HepG2 (cell line): Measurements from ENCODE around the gene APBB2. TPM values are rescaled to one million over a fixed set of nuclear protein-coding genes. Genes with fewer than 3 reads are reported as not detected.

ENCODE experiments used
- ATAC-seq: fragments of 200-7000 bp; cut with Tn5 transposase; 3 replicates; pipeline ENCODE4 v1.9.1; 2020; ENCODE audit warnings: mild to moderate bottlenecking, moderate library complexity
- BruUV-seq: library from RNA; stranded (reverse); fragments of 400-500 nt; replicated peaks from 2 replicates; lab custom pipeline; 2021; lab: Mats Ljungman, UMichigan
- CTCF ChIA-PET: fragments of 300-600 bp; formaldehyde crosslinking; extraction: SDS; loops from one replicate; lab custom pipeline; 2021; ENCODE audit warnings: low total read pairs, inconsistent platforms, low intra/inter-chr PET ratio; lab: Yijun Ruan, JAX
- POLR2A ChIA-PET: fragments of 350-600 bp; sonication (Branson Sonifier 250); formaldehyde crosslinking; loops from one replicate; lab custom pipeline; 2020; ENCODE audit warnings: antibody characterized with exemption, inconsistent platforms; lab: Yijun Ruan, JAX
- DNase-seq: peaks from one replicate; pipeline ENCODE4 v3.0.0-alpha.2; 2015; ENCODE audit warnings: low spot score
- FAIRE-seq: peaks from 3 replicates; lab custom pipeline; 2011; peaks lifted over from hg19 to GRCh38; lab: Jason Lieb, UNC
- H2AFZ ChIP-seq: one replicate; pipeline ENCODE4 v1.6.1; 2011; ENCODE audit warnings: low read length, inconsistent platforms
- H3K27ac ChIP-seq: fragments of 300-600 bp; 3 replicates; pipeline ENCODE4 v1.8.0; 2011; ENCODE audit warnings: mixed run types, mild to moderate bottlenecking, mixed read lengths, low read length, inconsistent platforms; ENCODE audit not compliant: insufficient read depth; ENCODE audit errors: extremely low read length
- H3K27me3 ChIP-seq, 2 experiments: fragments of 200-600 bp in 1 of 2; 2 replicates in 1 of 2; 3 replicates in 1 of 2; pipeline versions ENCODE4 v1.6.0 to v1.8.0; 2011; ENCODE audit warnings: low read length in 2 of 2, mild to moderate bottlenecking in 2 of 2, moderate library complexity in 2 of 2, inconsistent platforms in 1 of 2; ENCODE audit not compliant: insufficient read depth in 2 of 2, control insufficient read depth in 1 of 2
- H3K36me3 ChIP-seq, 2 experiments: fragments of 200-600 bp in 1 of 2; replicated peaks in 1 of 2; 2 replicates in 1 of 2; 3 replicates in 1 of 2; pipeline versions ENCODE4 v1.5.1 to v1.8.0; 2011; ENCODE audit warnings: low read length in 2 of 2, inconsistent platforms in 1 of 2; ENCODE audit not compliant: insufficient read depth in 2 of 2, control insufficient read depth in 1 of 2
- H3K4me1 ChIP-seq: 2 replicates; pipeline ENCODE4 v1.5.1; 2012; ENCODE audit warnings: low read length, inconsistent platforms; ENCODE audit not compliant: insufficient read depth
- H3K4me2 ChIP-seq: 2 replicates; pipeline ENCODE4 v1.6.0; 2011; ENCODE audit warnings: low read depth, low read length, inconsistent platforms
- H3K4me3 ChIP-seq, 3 experiments: fragments of 200-600 bp in 1 of 3; sonication (generic), shearing (Covaris generic) in 1 of 3; replicated peaks in 1 of 3; 2 replicates each; pipeline ENCODE4 v1.5.1; 2011 to 2016; ENCODE audit warnings: low read length in 3 of 3, inconsistent platforms in 2 of 3, low read depth in 2 of 3, mild to moderate bottlenecking in 2 of 3, control low read depth in 1 of 3, mixed read lengths in 1 of 3; ENCODE audit not compliant: insufficient read depth in 1 of 3
- H3K79me2 ChIP-seq: one replicate; pipeline ENCODE4 v1.6.1; 2011; ENCODE audit warnings: low read length, inconsistent platforms; ENCODE audit not compliant: insufficient read depth
- H3K9ac ChIP-seq: 2 replicates; pipeline ENCODE4 v1.6.0; 2011; ENCODE audit warnings: mild to moderate bottlenecking, low read depth, low read length, inconsistent platforms; ENCODE audit not compliant: insufficient read depth
- H3K9me3 ChIP-seq: 2 replicates; pipeline ENCODE4 v1.5.1; 2012; ENCODE audit warnings: mild to moderate bottlenecking, low read length
- H4K20me1 ChIP-seq: 2 replicates; pipeline ENCODE4 v1.6.0; 2011; ENCODE audit warnings: inconsistent platforms, mild to moderate bottlenecking, low read length, moderate library complexity; ENCODE audit not compliant: insufficient read depth
- CEBPG ChIP-seq: IDR thresholded peaks from 2 replicates; pipeline ENCODE4 v1.6.1; 2016
- CENPT ChIP-seq: sonication (generic); formaldehyde crosslinking; IDR thresholded peaks from 2 replicates; pipeline ENCODE4 v1.8.0; 2022; ENCODE audit warnings: low read depth, mild to moderate bottlenecking, moderate library complexity, missing genetic modification reagents
- MBD4 ChIP-seq: IDR thresholded peaks from 2 replicates; pipeline ENCODE4 v1.6.1; 2012; ENCODE audit warnings: low read length, inconsistent platforms, borderline replicate concordance
- NFATC3 ChIP-seq: sonication (generic); formaldehyde crosslinking; IDR thresholded peaks from 2 replicates; pipeline ENCODE4 v1.5.1; 2020; ENCODE audit warnings: mild to moderate bottlenecking, missing genetic modification reagents
- NFRKB ChIP-seq: fragments of 450-650 bp; IDR thresholded peaks from 2 replicates; pipeline ENCODE4 v1.6.1; 2017
- NFYB ChIP-seq: sonication (generic); formaldehyde crosslinking; IDR thresholded peaks from 2 replicates; pipeline ENCODE4 v1.4.0; 2020; ENCODE audit warnings: missing genetic modification reagents
- PRPF4 ChIP-seq: fragments of 200-400 bp; formaldehyde crosslinking; IDR thresholded peaks from 2 replicates; pipeline ENCODE4 v1.6.1; 2016; ENCODE audit warnings: low read length, low read depth; ENCODE audit not compliant: poor library complexity, severe bottlenecking
- REXO4 ChIP-seq: sonication (generic); formaldehyde crosslinking; IDR thresholded peaks from 2 replicates; pipeline ENCODE4 v1.8.0; 2022; ENCODE audit warnings: missing genetic modification reagents, mild to moderate bottlenecking, borderline replicate concordance
- SRSF4 ChIP-seq: fragments of 200-400 bp; formaldehyde crosslinking; IDR thresholded peaks from one replicate; pipeline ENCODE4 v1.6.1; 2018; ENCODE audit warnings: mild to moderate bottlenecking, low read depth, low read length, moderate library complexity; ENCODE audit not compliant: poor library complexity, severe bottlenecking
- THAP11 ChIP-seq: IDR thresholded peaks from 2 replicates; pipeline ENCODE4 v1.6.1; 2016; ENCODE audit warnings: missing biosample characterization, missing genetic modification reagents
- ZNF782 ChIP-seq: sonication (generic); formaldehyde crosslinking; IDR thresholded peaks from 2 replicates; pipeline ENCODE4 v1.4.0; 2020; ENCODE audit warnings: missing genetic modification reagents, mild to moderate bottlenecking, borderline replicate concordance
- ZNF850 ChIP-seq: sonication (generic); formaldehyde crosslinking; conservative IDR thresholded peaks from 2 replicates; pipeline ENCODE4 v1.9.0; 2021; ENCODE audit warnings: mild to moderate bottlenecking, missing genetic modification reagents
- WGBS: methylation state at CpG from one replicate; pipeline ENCODE4 v1.1.6; 2017; ENCODE audit warnings: low lambda C conversion rate; 5-methylcytosine and 5-hydroxymethylcytosine counted together
- in situ Hi-C: cut with HindIII; loops from 2 replicates; pipeline ENCODE4 v1.10.0; 2017; ENCODE audit warnings: low pct_unique_long_range_greater_than_20kb; ENCODE audit not compliant: extremely low pct_ligation_motif_present
- intact Hi-C: fragments of 100-400 bp; cut with micrococcal nuclease; formaldehyde crosslinking; loops from one replicate; pipeline ENCODE4 v1.10.0; 2022; ENCODE audit not compliant: unreplicated experiment
- polyA plus RNA-seq, 8 experiments: library from polyadenylated mRNA; depleted of rRNA in 3 of 8; stranded (reverse) in 7 of 8; unstranded in 1 of 8; fragments of >200 nt; fragmentation: Illumina TruSeq in 4 of 8; extraction: Trizol in 4 of 8; gene quantifications; 2 replicates each; pipeline versions ENCODE4 v1.2.1 to v1.2.3, GENCODE V29; 2011 to 2016; ENCODE audit warnings: low read depth in 4 of 8, missing spikeins in 1 of 8, mixed read lengths in 1 of 8; ENCODE audit not compliant: insufficient read depth in 1 of 8
- total RNA-seq, 5 experiments: library from RNA; depleted of rRNA; stranded (reverse); fragments of >200 nt; fragmentation: Illumina TruSeq; extraction: Trizol; gene quantifications; 2 replicates each; pipeline ENCODE4 v1.2.3, GENCODE V29; 2016; ENCODE audit warnings: low read depth in 1 of 5
- TF ChIP-seq, protein P1 (sequence below): sonication (generic); formaldehyde crosslinking; IDR thresholded peaks from 2 replicates; pipeline ENCODE4 v1.4.0; 2020; ENCODE audit warnings: missing genetic modification reagents
- TF ChIP-seq, protein P2 (sequence below): IDR thresholded peaks from 2 replicates; pipeline ENCODE4 v1.6.1; 2016
- TF ChIP-seq, protein P3 (sequence below): sonication (generic); formaldehyde crosslinking; IDR thresholded peaks from 2 replicates; pipeline ENCODE4 v1.5.0; 2020; ENCODE audit warnings: mild to moderate bottlenecking, missing genetic modification reagents
- TF ChIP-seq, protein P4 (sequence below): sonication (generic); formaldehyde crosslinking; conservative IDR thresholded peaks from 2 replicates; pipeline ENCODE4 v1.4.0; 2020; ENCODE audit warnings: mild to moderate bottlenecking, missing genetic modification reagents, moderate library complexity

APBB2 gene
- total and polyA plus RNA-seq, 2 of the 13 experiments (the other 11 are each of a cell fraction or from before 2014, with no cell fraction given), result 11.7 to 17.0 TPM

DNA sequence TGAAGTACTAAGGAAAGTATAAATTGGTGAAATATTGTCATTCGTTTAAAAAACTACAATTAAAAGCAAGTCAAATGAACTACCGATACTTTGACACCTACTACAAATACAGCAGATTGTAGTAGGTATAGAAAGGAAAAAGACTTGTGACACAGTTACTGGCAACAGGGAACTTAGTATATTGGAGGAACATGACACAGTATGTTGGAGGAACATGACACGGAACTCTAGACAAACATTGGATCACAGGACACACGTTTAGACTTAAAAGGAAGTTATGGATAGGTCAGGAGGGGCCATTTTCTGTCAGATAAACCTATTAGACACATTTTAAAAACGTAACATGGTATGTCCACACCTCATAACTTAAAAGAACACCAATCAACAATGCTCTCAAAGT is 132.5 kb downstream of the APBB2 start:
- no peak for FAIRE-seq
- no TSS peak for BruUV-seq
- Histone ChIP-seq H3K4me3 (no peak overlapping the region), H3K79me2 (peaks cover 5% of the 10 kb centered on the region), H3K4me1 (peaks cover 22% of the 10 kb centered on the region), H3K36me3 (no peaks in the 10 kb centered on the region; a peak in 1 of 5 replicates), H2AFZ (no peak overlapping the region), H3K9ac (no peak overlapping the region), H3K4me2 (no peak overlapping the region)
- ChIA-PET CTCF (no interaction called here), POLR2A (no interaction called here)
- no peak for ATAC-seq
- in situ Hi-C loops, result no loop called here
- no peak for DNase-seq
- intact Hi-C loops, result no loop called here
- TF ChIP-seq NFRKB (no peak), CEBPG (CRISPR knock-in tag) (no peak), ZNF850 (no peak), REXO4 (CRISPR knock-in tag) (no peak), NFYB (CRISPR knock-in tag) (no peak), MBD4 (no peak), SRSF4 (no peak), THAP11 (no peak), ZNF782 (CRISPR knock-in tag) (no peak), CENPT (no peak), NFATC3 (CRISPR knock-in tag) (no peak), PRPF4 (no peak)
- TF ChIP-seq, protein P1, sequence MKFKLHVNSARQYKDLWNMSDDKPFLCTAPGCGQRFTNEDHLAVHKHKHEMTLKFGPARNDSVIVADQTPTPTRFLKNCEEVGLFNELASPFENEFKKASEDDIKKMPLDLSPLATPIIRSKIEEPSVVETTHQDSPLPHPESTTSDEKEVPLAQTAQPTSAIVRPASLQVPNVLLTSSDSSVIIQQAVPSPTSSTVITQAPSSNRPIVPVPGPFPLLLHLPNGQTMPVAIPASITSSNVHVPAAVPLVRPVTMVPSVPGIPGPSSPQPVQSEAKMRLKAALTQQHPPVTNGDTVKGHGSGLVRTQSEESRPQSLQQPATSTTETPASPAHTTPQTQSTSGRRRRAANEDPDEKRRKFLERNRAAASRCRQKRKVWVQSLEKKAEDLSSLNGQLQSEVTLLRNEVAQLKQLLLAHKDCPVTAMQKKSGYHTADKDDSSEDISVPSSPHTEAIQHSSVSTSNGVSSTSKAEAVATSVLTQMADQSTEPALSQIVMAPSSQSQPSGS, result no peak
- TF ChIP-seq, protein P2, sequence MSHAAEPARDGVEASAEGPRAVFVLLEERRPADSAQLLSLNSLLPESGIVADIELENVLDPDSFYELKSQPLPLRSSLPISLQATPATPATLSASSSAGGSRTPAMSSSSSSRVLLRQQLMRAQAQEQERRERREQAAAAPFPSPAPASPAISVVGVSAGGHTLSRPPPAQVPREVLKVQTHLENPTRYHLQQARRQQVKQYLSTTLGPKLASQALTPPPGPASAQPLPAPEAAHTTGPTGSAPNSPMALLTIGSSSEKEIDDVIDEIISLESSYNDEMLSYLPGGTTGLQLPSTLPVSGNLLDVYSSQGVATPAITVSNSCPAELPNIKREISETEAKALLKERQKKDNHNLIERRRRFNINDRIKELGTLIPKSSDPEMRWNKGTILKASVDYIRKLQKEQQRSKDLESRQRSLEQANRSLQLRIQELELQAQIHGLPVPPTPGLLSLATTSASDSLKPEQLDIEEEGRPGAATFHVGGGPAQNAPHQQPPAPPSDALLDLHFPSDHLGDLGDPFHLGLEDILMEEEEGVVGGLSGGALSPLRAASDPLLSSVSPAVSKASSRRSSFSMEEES (CRISPR knock-in tag), result no peak
- TF ChIP-seq, protein P3, sequence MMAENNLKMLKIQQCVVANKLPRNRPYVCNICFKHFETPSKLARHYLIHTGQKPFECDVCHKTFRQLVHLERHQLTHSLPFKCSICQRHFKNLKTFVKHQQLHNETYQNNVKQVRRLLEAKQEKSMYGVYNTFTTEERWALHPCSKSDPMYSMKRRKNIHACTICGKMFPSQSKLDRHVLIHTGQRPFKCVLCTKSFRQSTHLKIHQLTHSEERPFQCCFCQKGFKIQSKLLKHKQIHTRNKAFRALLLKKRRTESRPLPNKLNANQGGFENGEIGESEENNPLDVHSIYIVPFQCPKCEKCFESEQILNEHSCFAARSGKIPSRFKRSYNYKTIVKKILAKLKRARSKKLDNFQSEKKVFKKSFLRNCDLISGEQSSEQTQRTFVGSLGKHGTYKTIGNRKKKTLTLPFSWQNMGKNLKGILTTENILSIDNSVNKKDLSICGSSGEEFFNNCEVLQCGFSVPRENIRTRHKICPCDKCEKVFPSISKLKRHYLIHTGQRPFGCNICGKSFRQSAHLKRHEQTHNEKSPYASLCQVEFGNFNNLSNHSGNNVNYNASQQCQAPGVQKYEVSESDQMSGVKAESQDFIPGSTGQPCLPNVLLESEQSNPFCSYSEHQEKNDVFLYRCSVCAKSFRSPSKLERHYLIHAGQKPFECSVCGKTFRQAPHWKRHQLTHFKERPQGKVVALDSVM (CRISPR knock-in tag), result no peak
- TF ChIP-seq, protein P4, sequence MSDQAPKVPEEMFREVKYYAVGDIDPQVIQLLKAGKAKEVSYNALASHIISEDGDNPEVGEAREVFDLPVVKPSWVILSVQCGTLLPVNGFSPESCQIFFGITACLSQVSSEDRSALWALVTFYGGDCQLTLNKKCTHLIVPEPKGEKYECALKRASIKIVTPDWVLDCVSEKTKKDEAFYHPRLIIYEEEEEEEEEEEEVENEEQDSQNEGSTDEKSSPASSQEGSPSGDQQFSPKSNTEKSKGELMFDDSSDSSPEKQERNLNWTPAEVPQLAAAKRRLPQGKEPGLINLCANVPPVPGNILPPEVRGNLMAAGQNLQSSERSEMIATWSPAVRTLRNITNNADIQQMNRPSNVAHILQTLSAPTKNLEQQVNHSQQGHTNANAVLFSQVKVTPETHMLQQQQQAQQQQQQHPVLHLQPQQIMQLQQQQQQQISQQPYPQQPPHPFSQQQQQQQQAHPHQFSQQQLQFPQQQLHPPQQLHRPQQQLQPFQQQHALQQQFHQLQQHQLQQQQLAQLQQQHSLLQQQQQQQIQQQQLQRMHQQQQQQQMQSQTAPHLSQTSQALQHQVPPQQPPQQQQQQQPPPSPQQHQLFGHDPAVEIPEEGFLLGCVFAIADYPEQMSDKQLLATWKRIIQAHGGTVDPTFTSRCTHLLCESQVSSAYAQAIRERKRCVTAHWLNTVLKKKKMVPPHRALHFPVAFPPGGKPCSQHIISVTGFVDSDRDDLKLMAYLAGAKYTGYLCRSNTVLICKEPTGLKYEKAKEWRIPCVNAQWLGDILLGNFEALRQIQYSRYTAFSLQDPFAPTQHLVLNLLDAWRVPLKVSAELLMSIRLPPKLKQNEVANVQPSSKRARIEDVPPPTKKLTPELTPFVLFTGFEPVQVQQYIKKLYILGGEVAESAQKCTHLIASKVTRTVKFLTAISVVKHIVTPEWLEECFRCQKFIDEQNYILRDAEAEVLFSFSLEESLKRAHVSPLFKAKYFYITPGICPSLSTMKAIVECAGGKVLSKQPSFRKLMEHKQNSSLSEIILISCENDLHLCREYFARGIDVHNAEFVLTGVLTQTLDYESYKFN, result no peak
- TF ChIP-seq, all 625 proteins: peak for 0
- no peaks in the 10 kb centered on the region for H4K20me1 ChIP-seq
- H3K9me3 ChIP-seq, result peaks cover 11% of the 10 kb centered on the region
- WGBS, result 92% methylated on average over 5 of the region's 5 CpGs
- no peaks in the 10 kb centered on the region for H3K27me3 ChIP-seq
- H3K27ac ChIP-seq, result no peak overlapping the region
